HPDE6-E6E7 (cell line): ENCODE data around the gene SLC4A4.

ENCODE experiments used
- DNase-seq: peaks from one replicate; pipeline ENCODE4 v3.0.0; 2011; ENCODE audit warnings: missing footprints; ENCODE audit errors: extremely low spot score

Gene SLC4A4

GRCh38 chr4:71356924-71357663, 18.3 kb downstream of the SLC4A4 start:
- no peak for DNase-seq

- no peak for DNase-seq
These were observed 22.0 kb downstream of the SLC4A4 start for GRCh38 chr4:71360844-71361243.

DNA sequence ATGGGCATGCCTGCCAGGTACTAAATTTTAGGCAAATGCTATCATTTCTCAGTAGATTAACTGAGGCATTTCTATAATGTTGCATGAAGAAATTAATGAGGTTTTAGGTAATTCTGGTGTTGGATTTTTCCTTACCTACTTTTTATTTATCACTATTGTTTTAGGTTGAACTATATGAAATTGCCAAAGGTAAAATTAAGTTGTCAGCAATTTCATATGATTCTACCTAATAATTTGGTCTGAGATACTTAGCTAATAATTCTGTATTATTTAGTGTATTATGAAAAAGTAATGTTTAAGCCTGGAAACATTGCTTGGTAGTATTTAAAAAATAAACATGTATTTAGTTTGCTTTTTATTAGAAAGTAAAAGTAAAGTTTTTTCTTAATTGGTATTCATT, 22.7 kb downstream of the SLC4A4 start:
- DNase-seq, result no peak

- no peak for DNase-seq
These were observed 27.9 kb downstream of the SLC4A4 start for GRCh38 chr4:71366766-71367165.

GRCh38 chr4:71367546-71367945, 28.7 kb downstream of the SLC4A4 start:
- DNase-seq, result no peak

DNA sequence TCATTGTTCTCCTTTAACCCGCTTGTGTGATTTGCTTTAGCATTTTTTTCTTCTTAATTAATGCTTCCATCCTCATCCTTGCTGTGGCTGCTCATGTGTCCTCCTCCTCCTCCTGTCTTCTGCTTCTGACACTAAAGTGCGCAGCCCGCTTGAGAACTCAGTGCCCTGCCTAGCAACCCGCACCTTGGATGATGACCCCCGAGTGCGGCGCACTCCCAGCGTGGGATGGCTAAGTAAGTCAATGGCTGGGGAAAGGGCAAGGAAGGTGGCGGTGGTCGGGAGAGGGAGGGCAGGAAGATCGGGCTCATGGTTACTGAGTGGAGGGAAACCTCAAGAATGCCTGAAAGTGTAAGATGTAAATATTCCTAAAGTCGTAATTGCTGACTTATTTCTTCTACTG, 30.1 kb downstream of the SLC4A4 start:
- no peak for DNase-seq

- DNase-seq, result no peak
These were observed 30.7 kb downstream of the SLC4A4 start for GRCh38 chr4:71369536-71369935.

DNA sequence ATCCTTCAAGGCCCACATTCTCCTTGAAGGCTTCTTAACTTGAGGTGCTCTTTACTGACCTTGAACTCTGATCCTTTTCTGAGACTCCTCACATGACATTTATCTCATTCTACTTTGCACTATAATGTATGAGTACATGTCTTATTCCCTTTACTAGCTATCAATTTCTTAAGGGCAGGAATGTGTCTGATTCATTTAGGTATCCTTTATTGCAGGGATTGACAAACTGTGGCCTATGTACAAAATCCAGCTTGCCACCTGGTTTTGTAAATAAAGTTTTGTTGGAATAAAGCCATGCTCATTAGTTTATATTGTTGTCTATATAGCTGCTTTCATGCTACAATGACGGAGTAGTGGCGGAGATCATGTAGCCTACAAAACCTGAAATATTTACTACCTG, 36.7 kb downstream of the SLC4A4 start:
- DNase-seq, result no peak

DNA sequence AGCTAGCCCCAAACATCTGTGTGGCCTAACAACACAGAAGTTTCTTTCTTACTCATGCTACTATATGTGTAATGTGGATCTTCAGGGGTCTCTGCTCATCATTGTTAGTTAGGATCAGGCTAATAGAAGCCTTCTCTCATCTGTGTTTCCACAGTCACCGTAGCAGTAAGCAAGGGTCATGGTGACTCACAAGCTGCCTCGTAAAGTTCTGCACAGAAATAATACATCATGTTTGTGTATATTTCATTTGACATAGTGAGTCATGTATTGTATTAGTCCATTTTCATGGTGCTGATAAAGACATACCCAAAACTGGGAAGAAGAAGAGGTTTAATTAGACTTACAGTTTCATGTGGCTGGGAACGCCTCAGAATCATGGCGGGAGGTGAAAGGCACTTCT, 38.7 kb downstream of the SLC4A4 start:
- peak; percentile 9 for DNase-seq

DNA sequence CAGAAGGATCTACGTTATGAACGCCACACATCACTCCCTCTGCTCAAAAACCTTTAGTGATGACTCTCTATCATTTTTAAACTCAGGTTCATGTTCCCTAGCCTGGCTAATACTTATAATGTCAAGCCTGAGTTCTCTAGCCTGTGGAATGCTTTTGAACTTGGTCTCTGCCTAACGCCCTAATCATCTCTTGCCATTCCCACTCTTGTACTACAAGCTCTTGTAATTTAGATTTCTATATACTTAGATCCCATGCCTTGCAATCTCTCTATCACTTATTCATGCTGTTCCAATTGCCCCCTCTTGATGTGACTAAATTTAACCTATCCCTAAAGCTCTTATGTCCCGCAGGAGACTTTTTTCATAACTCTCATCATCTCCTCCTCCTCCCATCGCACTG, 40.3 kb downstream of the SLC4A4 start:
- no peak for DNase-seq

DNA sequence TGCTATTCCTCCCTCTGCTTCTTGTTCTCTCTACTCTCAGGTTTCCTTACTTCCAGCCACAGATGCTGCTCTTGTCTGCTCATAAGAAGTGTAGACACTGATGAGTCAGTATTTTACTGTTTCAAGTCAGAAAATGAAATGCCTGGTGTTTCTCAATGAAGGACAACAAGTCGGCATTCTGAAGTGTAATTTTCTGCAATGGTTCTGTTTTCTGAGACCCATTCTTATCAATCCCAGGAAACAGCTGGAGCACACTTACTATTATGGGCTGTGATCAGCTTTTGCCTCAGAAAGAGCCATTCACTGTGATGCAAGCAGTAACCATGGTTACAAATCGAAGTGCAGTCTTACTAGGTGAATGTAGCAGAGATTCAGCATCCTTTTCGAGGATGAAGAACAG, 42.0 kb downstream of the SLC4A4 start:
- DNase-seq, result no peak

DNA sequence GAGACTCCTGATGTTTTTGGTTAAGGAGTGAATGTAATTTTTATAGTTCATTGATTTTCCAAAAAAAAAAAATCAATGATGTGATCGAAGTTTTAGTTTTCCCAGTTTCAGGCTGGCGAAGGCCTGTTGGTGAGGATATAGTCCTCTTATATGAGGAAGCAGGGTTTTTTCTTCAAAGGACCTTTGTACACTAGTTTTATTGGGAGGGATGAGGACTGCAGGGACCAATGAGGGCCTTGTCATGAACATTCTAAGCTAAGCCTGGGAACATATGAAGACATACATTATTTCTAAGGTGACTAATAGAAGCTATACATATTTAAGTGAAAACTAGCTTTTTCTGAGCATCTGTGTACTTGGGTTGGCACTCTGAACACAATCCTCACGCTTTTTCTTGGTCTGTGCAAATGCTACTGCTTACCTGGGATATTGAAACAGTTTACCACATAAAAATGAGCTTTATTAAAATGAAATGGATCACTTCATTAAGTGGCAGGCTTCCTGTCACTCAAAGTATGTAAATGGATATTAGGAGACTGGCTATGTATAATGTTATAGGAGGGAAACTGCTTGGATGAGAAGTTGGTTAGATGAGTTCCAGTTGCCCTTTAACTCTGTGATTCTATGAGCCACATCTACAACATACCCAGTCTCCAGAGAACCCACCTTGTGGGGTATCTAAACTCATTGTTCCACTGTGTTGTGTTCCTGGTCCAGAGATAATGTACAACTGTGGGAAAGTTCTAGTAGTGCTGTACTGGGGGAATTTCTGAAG, 43.5 kb downstream of the SLC4A4 start:
- DNase-seq, result no peak

GRCh38 chr4:71382900-71383560, 44.2 kb downstream of the SLC4A4 start:
- DNase-seq, result no peak

DNA sequence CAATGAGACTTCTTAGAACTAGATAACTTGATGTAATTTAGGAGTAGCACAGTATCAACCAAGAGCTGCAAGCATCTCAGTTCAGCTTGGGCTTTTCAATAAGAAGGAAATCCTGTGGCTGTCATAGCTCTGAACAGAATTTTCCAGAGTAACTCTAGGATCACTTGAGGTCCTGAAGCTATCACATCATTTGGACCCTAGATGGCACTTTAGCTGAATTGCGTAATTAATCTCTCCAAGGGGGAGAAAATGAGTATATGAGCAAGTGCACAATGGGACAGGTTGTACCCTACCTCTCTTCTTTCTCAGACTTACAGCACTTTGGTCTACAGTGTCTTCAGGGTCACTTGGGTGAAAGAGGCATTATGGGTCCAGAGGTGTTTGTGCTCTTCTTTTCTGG, 45.2 kb downstream of the SLC4A4 start:
- DNase-seq, result no peak

- DNase-seq, result no peak
These were observed 50.5 kb downstream of the SLC4A4 start for GRCh38 chr4:71389149-71389827.

GRCh38 chr4:71392109-71392508, 53.3 kb downstream of the SLC4A4 start:
- no peak for DNase-seq

DNA sequence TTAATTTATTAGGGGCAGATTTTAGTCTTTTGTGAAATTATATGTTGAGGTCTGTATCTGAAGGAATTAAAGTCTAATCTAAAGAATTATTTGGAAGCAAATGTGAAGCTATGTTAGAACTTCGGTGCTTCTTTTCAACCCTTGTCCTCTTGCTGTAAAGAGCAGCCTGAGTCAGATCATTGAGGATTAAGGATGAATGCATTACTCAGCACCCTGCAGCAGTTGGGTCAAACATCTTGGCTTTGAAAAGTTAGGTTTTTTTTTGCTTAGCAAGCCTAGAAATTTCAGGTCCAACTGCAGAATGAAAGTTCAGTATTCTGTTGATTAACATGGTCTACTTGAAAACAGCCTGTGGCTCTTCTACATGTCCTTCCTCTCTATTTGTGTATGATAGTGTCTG, 57.6 kb downstream of the SLC4A4 start:
- peak; percentile 17 for DNase-seq

GRCh38 chr4:71400810-71401209, 62.0 kb downstream of the SLC4A4 start:
- DNase-seq, result no peak

- no peak for DNase-seq
These were observed 63.8 kb downstream of the SLC4A4 start for GRCh38 chr4:71402616-71403015.

GRCh38 chr4:71404049-71404448, 65.2 kb downstream of the SLC4A4 start:
- no peak for DNase-seq

DNA sequence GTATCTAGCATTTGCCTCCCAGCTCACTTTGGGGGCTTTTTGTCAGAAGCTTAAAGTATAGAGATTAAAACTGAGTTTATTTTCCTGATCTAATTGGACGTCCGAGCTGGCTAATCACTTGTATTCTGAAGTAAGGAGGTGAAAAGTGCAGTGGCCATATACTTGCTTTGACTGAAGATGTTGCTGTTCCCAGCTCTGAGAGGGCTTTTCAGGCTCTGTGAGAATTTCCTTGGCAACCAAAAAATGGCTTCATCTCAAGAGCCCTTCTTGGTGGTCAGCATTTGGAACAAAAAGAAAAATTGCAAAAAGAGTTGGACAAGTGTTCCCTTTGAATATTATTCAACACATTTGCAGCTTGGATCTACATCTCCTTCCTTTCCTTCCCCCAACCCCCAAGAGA, 67.0 kb downstream of the SLC4A4 start:
- no peak for DNase-seq

DNA sequence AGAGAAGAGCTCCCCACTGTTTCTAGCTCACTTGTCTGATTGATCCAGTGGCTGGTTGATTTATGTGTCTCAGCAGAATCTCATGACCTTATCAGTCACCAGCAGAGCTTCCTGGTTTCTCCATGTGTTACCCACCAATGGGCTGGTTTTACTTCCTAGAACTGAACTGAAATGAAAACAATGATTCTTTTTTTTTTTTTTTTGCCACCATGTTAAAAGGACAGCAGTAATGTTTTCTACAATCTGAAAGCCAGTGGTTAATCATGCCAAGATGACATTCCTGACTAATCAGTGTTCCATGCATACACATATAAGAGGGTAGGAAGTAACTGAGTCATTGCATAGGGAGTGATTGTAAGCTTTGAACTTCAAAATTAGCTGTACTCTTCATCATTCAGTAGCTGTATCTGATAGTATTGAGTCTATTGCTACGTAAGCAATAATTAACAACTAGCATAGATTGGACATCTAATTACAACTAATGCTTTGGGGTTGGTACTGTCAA, 67.7 kb downstream of the SLC4A4 start:
- DNase-seq, result no peak
